ENCODE measurements around the gene AFF3.
A peak's percentile ranks its signal among the peaks of the same experiment; 100 is the strongest.
"Not testable (repeated sequence)": the region's sequence is repeated elsewhere in the genome, so short reads cannot be mapped to it uniquely, and the experiment has no call there.

Gene AFF3

GRCh38 chr2:99957332-99958133, 184.9 kb downstream of the AFF3 start:
- DNase-seq = no peak

GRCh38 chr2:99956232-99957030, 186.0 kb downstream of the AFF3 start:
- DNase-seq = no peak

GRCh38 chr2:99953750-99954149, 188.6 kb downstream of the AFF3 start:
- no peak for DNase-seq

- DNase-seq = no peak
Measured at GRCh38 chr2:99949963-99950362, 192.4 kb downstream of the AFF3 start.

DNA sequence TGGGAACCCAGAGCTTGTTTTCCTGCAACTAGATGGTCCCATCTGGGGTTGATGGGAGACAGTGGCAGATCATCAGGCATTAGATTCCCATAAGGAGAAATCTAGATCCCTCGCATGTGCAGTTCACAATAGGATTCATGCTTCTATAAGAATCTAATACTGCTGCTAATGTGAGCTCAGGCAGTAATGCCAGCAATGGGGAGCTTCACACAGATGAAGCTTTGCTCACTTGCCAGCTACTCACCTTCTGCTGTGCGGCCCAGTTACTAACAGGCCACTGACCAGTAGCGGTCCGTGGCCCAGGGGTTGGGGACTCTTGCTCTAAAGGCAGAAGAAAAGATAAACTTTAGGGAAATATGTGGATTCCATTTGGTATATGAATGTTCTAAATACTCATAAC, 192.9 kb downstream of the AFF3 start:
- DNase-seq = no peak

DNA sequence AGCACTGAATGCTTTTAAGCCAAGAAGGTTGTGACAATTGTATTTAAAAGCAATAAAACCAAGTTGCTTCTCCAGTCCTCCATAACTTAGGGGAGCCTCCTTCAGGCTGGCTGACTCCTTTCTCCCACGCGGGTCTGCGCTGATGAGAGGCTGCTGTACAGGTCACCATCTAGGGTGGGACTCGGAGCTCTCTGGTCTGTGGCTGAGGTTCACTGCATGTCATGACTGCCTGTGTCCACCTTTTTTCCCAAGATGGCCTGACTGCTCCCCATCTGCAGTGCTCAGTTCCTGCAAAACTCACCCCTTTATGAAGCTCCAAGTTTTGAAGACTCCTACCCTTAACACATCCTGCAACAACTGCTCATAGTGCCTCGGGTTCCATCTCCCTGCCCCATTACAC, 194.4 kb downstream of the AFF3 start:
- no peak for DNase-seq

GRCh38 chr2:99947366-99947765, 195.0 kb downstream of the AFF3 start:
- DNase-seq = not testable (repeated sequence)

DNA sequence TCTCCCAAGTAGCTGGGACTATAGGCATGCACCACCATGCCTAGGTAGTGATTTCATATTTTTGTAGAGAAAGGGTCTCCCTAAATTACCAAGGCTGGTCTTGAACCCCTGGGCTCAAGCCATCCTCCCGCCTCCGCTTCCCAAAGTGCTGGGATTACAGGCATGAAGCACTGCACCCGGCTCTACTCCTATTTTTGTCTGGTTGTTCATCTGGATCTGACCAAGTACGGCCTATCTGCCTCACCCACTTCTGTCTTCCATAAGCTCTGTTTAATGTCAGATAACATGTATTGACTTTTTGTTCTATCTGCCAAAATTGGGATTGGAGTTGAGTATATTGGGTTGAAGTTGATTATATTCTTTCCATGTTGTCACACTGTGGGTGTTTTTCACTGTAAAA, 198.4 kb downstream of the AFF3 start:
- no peak for DNase-seq

- peak in 1 of 6 experiments; percentile 9 for DNase-seq
Measured at GRCh38 chr2:99942561-99943347, 199.6 kb downstream of the AFF3 start.

GRCh38 chr2:99940963-99941362, 201.4 kb downstream of the AFF3 start:
- no peak for DNase-seq

GRCh38 chr2:99939135-99939534, 203.3 kb downstream of the AFF3 start:
- DNase-seq = no peak

DNA sequence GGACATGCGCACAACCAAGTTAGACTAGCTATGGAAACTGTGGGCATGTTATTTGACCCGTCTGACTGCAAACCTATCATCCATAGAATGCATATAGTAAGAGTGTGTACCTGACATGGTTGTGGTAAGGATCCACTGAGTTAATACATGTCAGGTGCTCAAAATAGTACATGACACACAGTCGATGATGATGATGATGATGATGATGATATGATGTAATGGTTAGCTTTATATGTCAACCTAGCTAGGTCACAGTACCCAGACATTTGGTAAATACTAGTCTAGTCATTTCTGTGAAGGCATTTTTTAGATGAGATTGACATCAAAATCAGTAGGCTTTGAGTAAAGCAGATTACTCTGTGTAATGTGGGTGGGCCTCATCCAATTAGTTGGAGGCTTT, 204.1 kb downstream of the AFF3 start:
- no peak for DNase-seq

DNA sequence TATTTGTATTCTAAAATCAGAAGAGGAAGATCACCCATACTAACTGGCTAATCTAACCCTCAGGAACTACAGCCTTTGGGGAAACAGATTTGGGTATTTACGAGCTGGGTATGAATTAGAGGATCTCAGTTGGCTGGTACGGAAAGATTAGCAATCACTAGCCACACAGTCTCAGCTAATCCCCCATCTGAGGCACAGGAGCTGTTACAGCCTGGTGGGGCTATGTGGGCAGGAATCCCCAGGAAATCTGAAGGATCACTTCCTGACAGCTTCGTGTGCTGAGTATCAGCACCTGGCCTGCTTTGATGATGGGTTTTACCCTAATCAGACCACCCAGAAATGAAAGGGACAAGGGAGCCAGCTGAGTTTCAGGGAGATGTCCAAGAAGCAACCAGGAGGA, 206.3 kb downstream of the AFF3 start:
- no peak for DNase-seq

GRCh38 chr2:99935662-99936061, 206.7 kb downstream of the AFF3 start:
- no peak for DNase-seq

GRCh38 chr2:99933894-99934650, 208.3 kb downstream of the AFF3 start:
- no peak for DNase-seq

DNA sequence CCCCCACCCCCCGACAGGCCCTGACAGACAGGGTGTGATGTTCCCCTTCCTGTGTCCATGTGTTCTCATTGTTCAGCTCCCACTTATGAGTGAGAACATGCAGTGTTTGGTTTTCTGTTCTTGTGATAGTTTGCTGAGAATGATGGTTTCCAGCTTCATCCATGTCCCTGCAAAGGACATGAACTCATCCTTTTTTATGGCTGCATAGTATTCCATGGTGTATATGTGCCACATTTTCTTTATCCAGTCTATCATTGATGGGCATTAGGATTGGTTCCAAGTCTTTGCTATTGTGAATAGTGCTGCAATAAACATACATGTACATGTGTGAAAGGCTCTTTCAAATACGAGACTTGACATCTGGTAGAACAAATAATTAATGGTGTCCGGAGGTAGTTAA, 208.9 kb downstream of the AFF3 start:
- not testable (repeated sequence) for DNase-seq

- DNase-seq = no peak
Measured at GRCh38 chr2:99928470-99929053, 213.8 kb downstream of the AFF3 start.

DNA sequence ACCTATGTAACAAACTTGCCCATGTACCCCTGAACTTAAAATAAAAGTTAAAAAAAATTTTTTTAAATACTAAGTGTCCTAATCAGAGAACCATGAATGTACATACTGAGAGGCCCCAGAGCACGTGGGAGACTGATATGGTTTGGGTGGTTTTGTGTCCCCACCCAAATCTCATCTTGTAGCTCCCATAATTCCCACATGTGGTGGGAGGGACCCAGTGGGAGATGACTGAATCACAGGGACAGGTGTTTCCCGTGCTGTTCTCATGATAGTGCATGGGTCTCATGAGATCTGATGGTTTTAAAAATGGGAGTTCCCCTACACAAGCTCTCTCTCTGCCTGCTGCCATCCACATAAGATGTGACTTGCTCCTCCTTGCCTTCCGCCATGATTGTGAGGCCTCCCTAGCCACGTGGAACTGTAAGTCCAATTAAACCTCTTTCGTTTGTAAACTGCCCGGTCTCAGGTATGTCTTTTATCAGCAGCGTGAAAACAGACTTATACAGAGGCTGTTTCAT, 214.6 kb downstream of the AFF3 start:
- DNase-seq = not testable (repeated sequence)

DNA sequence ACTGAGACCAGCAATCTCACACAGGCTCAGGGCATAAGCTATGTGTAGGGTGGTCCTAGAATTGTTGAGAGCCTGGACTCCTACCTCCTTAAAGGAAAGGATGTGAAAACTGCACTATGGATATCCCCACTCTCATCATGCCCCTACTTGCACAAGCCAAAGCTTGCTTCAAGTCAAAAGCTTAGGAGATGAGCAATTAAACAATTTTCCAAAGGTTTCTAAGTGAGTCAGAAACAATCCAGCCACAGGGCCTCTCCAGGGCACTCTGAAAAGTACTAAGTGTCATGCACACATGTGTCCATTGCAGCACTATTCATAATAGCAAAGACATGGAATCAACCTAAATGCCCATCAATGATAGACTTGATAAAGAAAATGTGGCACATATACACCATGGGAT, 215.4 kb downstream of the AFF3 start:
- DNase-seq = no peak

- DNase-seq = no peak
Measured at GRCh38 chr2:99925960-99926359, 216.4 kb downstream of the AFF3 start.

GRCh38 chr2:99922664-99923063, 219.7 kb downstream of the AFF3 start:
- no peak for DNase-seq

DNA sequence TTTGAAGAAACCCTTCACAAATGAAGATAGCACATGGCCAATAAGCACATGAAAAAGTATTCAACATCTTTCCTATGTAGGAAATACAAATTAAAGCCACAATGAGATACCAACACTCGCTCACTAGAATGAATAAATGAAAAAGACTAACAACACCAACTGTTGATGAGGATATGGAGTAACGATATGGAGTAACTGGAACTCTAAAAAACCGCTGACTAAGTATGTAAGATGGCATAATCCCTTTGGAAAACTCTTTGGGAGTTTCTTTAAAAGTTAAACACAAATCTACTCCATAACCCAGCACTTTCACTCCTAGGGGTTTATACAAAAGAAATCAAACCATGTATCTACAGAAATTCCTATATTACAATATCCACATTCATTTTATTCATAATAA, 220.5 kb downstream of the AFF3 start:
- DNase-seq = no peak

Data from stimulated activated naive CD4-positive, alpha-beta T cell (primary cell).